Fibroblast of lung (primary cell): ENCODE results near the gene TMEM192.
A peak's percentile ranks its signal among the peaks of the same experiment; 100 is the strongest.

Experiments used
- EZH2 ChIP-seq: IDR thresholded peaks from 2 replicates; pipeline ENCODE4 v1.5.1; 2012; ENCODE audit warnings: low read length, control low read depth, mild to moderate bottlenecking; ENCODE audit errors: missing control alignments
- TF ChIP-seq, protein P1 (sequence below), 2 donors: IDR thresholded peaks in 1 of 2; conservative IDR thresholded peaks in 1 of 2; 1 replicate in 1 of 2; 2 replicates in 1 of 2; pipeline ENCODE4 v1.5.1; 2011 to 2012; ENCODE audit warnings: low read length in 2 of 2, control low read depth in 1 of 2, inconsistent platforms in 1 of 2, low read depth in 1 of 2, mild to moderate bottlenecking in 1 of 2

DNA sequence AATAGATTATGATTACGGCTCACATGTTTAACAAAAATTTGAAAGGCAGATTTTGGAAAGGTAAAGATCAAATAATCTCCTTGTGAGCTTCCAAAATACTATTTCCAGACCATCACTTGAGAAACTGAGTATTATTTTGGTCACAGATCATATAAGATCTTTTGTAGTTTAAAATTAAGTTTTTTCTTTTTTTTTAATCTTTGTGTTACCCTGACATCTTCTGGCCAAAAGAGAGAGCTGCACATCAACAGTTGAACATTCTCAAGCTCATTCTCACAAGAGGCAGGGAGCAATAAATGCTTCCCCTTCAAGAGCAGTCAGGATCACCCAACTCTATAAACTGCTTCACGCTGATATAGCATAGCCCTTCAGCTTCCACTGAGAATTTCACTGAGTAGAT is 15.9 kb downstream of the TMEM192 start:
- no peak for TF ChIP-seq EZH2
- TF ChIP-seq, protein P1, sequence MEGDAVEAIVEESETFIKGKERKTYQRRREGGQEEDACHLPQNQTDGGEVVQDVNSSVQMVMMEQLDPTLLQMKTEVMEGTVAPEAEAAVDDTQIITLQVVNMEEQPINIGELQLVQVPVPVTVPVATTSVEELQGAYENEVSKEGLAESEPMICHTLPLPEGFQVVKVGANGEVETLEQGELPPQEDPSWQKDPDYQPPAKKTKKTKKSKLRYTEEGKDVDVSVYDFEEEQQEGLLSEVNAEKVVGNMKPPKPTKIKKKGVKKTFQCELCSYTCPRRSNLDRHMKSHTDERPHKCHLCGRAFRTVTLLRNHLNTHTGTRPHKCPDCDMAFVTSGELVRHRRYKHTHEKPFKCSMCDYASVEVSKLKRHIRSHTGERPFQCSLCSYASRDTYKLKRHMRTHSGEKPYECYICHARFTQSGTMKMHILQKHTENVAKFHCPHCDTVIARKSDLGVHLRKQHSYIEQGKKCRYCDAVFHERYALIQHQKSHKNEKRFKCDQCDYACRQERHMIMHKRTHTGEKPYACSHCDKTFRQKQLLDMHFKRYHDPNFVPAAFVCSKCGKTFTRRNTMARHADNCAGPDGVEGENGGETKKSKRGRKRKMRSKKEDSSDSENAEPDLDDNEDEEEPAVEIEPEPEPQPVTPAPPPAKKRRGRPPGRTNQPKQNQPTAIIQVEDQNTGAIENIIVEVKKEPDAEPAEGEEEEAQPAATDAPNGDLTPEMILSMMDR (conservative IDR thresholded peaks at IDR 0.05 in 1 of 2, IDR thresholded peaks at IDR 0.05 in 1 of 2; ENCODE audit: low read depth in 1 of 2, low read length in 2 of 2) = peak; percentile 54 to 66
